Skeletal muscle cell (primary cell): Measurements from ENCODE around the gene RUNX2.

ENCODE experiments used
- DNase-seq: peaks from one replicate; pipeline ENCODE4 v3.0.0-alpha.2; 2010; ENCODE audit warnings: low read depth
- H3K4me3 ChIP-seq: 2 replicates; pipeline ENCODE4 v1.5.1; 2011; ENCODE audit warnings: low read depth, mild to moderate bottlenecking, control low read depth, low read length, moderate library complexity

The RUNX2 gene

DNA sequence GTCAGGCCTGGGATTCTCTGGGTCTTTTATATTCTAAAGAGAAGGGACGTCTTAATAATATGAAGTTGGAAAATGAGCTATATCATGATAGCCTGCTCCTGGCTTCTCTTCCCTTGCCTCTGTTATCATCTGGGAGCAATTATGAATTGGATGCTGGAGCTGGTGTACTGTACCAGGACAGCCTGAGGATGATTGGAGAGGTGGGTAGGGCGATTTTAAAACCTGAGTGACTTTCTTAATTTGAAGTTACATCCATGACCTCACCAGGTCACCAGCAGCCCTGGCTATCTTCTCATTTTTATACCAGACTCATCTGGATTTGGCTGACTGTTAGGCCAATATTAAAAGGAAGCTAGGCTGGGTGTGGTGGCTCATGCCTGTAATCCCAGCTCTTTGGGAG lies 369.9 kb downstream of the RUNX2 start:
- DNase-seq, result no peak
- H3K4me3 ChIP-seq, result no peak overlapping the region

GRCh38 chr6:45699663-45700062 lies 371.5 kb downstream of the RUNX2 start:
- DNase-seq, result no peak
- no peak overlapping the region for H3K4me3 ChIP-seq

- DNase-seq, result no peak
- H3K4me3 ChIP-seq, result no peak overlapping the region
These were observed 375.0 kb downstream of the RUNX2 start for GRCh38 chr6:45702849-45703739.

GRCh38 chr6:45704056-45704800 lies 376.1 kb downstream of the RUNX2 start:
- no peak for DNase-seq
- H3K4me3 ChIP-seq, result no peak overlapping the region

DNA sequence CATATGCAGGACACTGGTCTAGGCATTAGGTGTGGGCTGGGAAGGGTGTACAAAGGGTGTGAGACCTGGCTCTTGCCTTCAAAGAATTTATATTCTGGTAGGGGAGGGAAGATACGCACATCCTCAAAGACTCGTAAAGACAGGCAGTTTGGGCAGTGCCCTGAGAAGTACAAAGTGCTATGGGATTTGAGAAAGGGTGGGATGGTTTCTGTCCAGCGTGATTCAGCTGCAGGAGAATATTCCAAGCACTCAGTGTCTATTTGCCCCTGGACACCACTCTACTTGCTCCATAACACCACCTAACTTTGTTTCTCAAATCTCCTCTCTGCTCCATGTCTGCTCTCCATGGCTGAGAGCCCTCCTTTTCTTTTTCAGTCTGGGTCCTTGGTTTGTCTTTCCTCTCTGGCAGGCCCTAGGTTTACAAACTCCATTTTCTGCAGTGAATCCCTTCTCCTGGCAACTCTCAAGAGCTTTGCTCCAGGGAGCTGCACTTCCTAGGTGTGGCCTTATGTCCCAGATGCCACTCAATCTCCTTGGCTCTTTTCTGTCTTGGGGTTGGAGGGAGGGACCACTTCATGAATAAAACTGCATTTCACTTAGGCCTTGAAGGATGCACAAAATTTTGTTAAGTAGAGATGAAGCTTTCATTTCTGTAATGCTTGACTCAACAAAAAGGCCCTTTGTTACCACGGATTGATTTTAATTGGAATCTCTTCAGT lies 377.2 kb downstream of the RUNX2 start:
- no peak for DNase-seq
- no peak overlapping the region for H3K4me3 ChIP-seq

DNA sequence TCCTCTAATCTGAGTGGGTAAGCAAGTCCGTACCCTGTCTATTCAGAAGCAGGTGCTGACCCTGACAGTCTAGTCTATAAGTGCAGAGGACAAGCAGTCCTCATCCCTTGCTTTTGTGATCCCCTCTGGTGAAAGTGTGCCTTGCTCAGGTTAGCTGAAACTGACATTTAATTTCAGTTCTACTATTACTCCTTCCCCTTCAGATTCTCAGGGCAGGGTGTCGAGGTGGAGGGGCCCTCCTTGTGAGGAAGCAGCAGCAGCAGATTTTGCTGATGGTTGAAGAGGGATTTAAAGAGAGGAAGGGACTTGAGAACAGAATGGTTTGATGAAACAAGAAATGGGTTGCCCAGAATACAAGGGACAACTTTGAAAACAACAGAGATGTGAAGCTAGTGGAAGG lies 378.2 kb downstream of the RUNX2 start:
- DNase-seq, result no peak
- no peak overlapping the region for H3K4me3 ChIP-seq

- H3K4me3 ChIP-seq, result no peak overlapping the region
These were observed 379.0 kb downstream of the RUNX2 start for GRCh38 chr6:45707176-45707575.

DNA sequence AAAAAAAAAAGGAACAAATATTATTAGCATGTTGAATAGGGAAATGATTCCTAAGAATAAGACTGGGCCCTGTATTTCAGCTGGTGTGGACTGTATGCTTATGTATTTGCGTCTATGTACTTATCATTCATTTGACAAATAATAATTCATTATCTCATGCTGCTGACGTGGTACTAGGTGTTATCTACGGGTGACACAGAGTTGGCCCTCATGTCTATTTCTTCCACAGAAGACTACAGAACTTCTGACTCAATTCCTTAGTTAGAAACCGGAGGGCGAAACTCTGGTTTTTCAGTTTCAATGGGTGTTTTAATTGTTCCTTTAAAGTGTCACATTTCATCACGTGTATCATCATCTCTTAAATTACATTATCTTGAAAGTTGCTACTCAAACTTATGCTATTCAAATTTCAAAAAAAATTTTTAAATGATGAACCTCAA lies 381.7 kb downstream of the RUNX2 start:
- H3K4me3 ChIP-seq, result no peak overlapping the region
- DNase-seq, result no peak

More at GRCh38 chr6:45707176-45707575, 379.0 kb downstream of the RUNX2 start:
- no peak for DNase-seq

GRCh38 chr6:45710304-45710821 lies 382.2 kb downstream of the RUNX2 start:
- no peak overlapping the region for H3K4me3 ChIP-seq
- no peak for DNase-seq

DNA sequence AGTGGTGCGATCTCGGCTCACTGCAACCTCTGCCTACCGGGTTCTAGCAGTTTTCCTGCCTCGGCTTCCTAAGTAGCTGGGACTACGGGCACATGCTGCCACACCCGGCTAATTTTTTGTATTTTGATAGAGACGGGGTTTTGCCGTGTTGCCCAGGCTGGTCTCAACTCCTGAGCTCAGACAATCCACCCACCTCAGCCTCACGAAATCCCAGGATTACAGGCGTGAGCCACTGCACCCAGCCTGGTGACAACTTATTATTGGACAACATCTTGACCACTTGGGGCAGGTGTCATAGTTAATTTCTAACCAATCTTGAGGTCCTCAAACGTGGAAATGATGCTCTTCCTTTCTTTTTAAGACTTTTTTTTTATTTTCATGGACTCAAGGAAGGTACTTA lies 383.9 kb downstream of the RUNX2 start:
- no peak for DNase-seq
- no peak overlapping the region for H3K4me3 ChIP-seq

DNA sequence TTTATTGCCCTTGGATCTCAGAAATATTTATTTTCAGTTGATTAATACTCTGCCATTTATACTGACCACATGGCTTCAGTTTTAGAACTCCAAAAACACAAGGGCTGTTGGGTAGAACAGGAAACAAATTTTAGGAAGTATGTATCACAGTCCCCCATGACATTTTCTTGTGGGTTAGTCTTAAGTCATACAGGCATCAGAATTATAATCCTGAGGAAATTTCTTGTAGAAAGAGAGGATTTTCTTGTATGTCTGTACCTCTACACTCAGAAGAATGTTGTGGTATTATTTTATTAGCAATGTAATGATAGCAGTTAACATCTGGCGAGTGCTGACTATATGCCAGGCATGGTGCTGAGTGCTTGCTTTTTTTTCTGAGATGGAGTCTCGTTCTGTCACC lies 384.7 kb downstream of the RUNX2 start:
- H3K4me3 ChIP-seq, result no peak overlapping the region
- DNase-seq, result no peak
